ENCODE data around the gene MALRD1. TPM values are rescaled to one million over a fixed set of nuclear protein-coding genes. Genes with fewer than 3 reads are reported as not detected.

MALRD1 gene
- total RNA-seq, 1 donor from 2014 or later = 0.84 TPM

- no peak for DNase-seq (ENCODE audit: low read depth, low spot score)
- no peaks in the 10 kb centered on the region for H3K36me3 Mint-ChIP-seq (ENCODE audit: low read depth)
- TF ChIP-seq CTCF (conservative IDR thresholded peaks at IDR 0.05) = no peak
- H3K27ac Mint-ChIP-seq (ENCODE audit: unreplicated experiment) = no peak overlapping the region
- no peak overlapping the region for H3K4me3 Mint-ChIP-seq
- H3K27me3 Mint-ChIP-seq (ENCODE audit: low read depth) = no peaks in the 10 kb centered on the region
- no peaks in the 10 kb centered on the region for H3K4me1 Mint-ChIP-seq
- no peaks in the 10 kb centered on the region for H3K9me3 Mint-ChIP-seq
Measured at GRCh38 chr10:19778996-19779395, 730.4 kb downstream of the MALRD1 start.

- H3K27ac Mint-ChIP-seq (ENCODE audit: unreplicated experiment) = no peak overlapping the region
- no peaks in the 10 kb centered on the region for H3K4me1 Mint-ChIP-seq
- H3K27me3 Mint-ChIP-seq (ENCODE audit: low read depth) = no peaks in the 10 kb centered on the region
- no peaks in the 10 kb centered on the region for H3K36me3 Mint-ChIP-seq (ENCODE audit: low read depth)
- no peaks in the 10 kb centered on the region for H3K9me3 Mint-ChIP-seq
- H3K4me3 Mint-ChIP-seq = no peak overlapping the region
- no peak for DNase-seq (ENCODE audit: low read depth, low spot score)
- TF ChIP-seq CTCF (conservative IDR thresholded peaks at IDR 0.05) = no peak
Measured at GRCh38 chr10:19782430-19783089, 734.0 kb downstream of the MALRD1 start.

GRCh38 chr10:19783721-19784120 lies 735.1 kb downstream of the MALRD1 start:
- H3K9me3 Mint-ChIP-seq = peaks cover 3% of the 10 kb centered on the region
- H3K36me3 Mint-ChIP-seq (ENCODE audit: low read depth) = no peaks in the 10 kb centered on the region
- no peaks in the 10 kb centered on the region for H3K27me3 Mint-ChIP-seq (ENCODE audit: low read depth)
- no peak for TF ChIP-seq CTCF (conservative IDR thresholded peaks at IDR 0.05)
- no peak overlapping the region for H3K4me3 Mint-ChIP-seq
- peaks cover 5% of the 10 kb centered on the region for H3K4me1 Mint-ChIP-seq
- H3K27ac Mint-ChIP-seq (ENCODE audit: unreplicated experiment) = no peak overlapping the region
- no peak for DNase-seq (ENCODE audit: low read depth, low spot score)
